Lower leg skin (tissue), 4 donors: Measurements from ENCODE around the gene IFFO2. TPM values are rescaled to one million over a fixed set of nuclear protein-coding genes. Genes with fewer than 3 reads are reported as not detected.

ENCODE experiments used
- DNase-seq, 2 donors: peaks; one replicate each; pipeline ENCODE4 v3.0.0-alpha.2; 2019; ENCODE audit warnings: low spot score in 2 of 2
- H3K4me3 ChIP-seq: fragments of 200-600 bp; sonication (generic); 2 replicates; pipeline ENCODE4 v1.5.1; 2017; ENCODE audit warnings: mild to moderate bottlenecking, low read depth; ENCODE audit not compliant: poor library complexity, severe bottlenecking
- CTCF ChIP-seq, 3 donors: fragments of 450-650 bp; IDR thresholded peaks; one replicate each; pipeline ENCODE4 v1.5.1; 2016; ENCODE audit warnings: antibody characterized with exemption in 3 of 3, mild to moderate bottlenecking in 3 of 3, moderate library complexity in 2 of 3
- POLR2A ChIP-seq, 2 donors: fragments of 450-650 bp; IDR thresholded peaks; one replicate each; pipeline ENCODE4 v1.6.1; 2016 to 2017; ENCODE audit warnings: antibody characterized with exemption in 2 of 2, mild to moderate bottlenecking in 1 of 2, moderate library complexity in 1 of 2
- WGBS, 2 donors: methylation state at CpG; one replicate each; pipeline ENCODE4 v1.1.5; 2018; 5-methylcytosine and 5-hydroxymethylcytosine counted together
- intact Hi-C: fragments of 100-400 bp; cut with DNase I; formaldehyde crosslinking; loops from one replicate; pipeline ENCODE4 v1.15.0; 2023; ENCODE audit warnings: low total_unique reads
- total RNA-seq, 4 donors: library from RNA; depleted of rRNA; stranded (reverse); fragments of >200 nt; gene quantifications; one replicate each; pipeline ENCODE4 v1.1.0, GENCODE V29; 2016

IFFO2 gene
- total RNA-seq, 4 donors from 2014 or later: 317 to 562 (median 451) TPM

GRCh38 chr1:18937539-18937938 is 18.9 kb downstream of the IFFO2 start:
- no peak for DNase-seq
- WGBS, 2 donors: 78 to 80% methylated on average over 6 to 8 of the region's 8 CpGs

GRCh38 chr1:18936814-18937481 is 19.5 kb downstream of the IFFO2 start:
- WGBS, 2 donors: 59 to 71% methylated on average over 11 of the region's 11 CpGs
- intact Hi-C loops: no loop called here
- DNase-seq: no peak
- TF ChIP-seq CTCF (IDR thresholded peaks at IDR 0.05) (no peak), POLR2A (IDR thresholded peaks at IDR 0.05) (no peak)
- H3K4me3 ChIP-seq: no peak overlapping the region

More at GRCh38 chr1:18937539-18937938, 18.9 kb downstream of the IFFO2 start:
- intact Hi-C loops: no loop called here
- TF ChIP-seq POLR2A (IDR thresholded peaks at IDR 0.05) (no peak), CTCF (IDR thresholded peaks at IDR 0.05) (no peak)
- H3K4me3 ChIP-seq: no peak overlapping the region

- WGBS, 2 donors: 47 to 64% methylated on average over 3 of the region's 3 CpGs
- TF ChIP-seq POLR2A (IDR thresholded peaks at IDR 0.05): no peak
- intact Hi-C loops: no loop called here
- H3K4me3 ChIP-seq: no peak overlapping the region
- DNase-seq: no peak
Observed at GRCh38 chr1:18936471-18936813, 20.0 kb downstream of the IFFO2 start.

- 70 to 79% methylated on average over 14 of the region's 14 CpGs for WGBS, 2 donors
- intact Hi-C loops: no loop called here
- TF ChIP-seq POLR2A (IDR thresholded peaks at IDR 0.05) (no peak), CTCF (IDR thresholded peaks at IDR 0.05) (no peak)
- DNase-seq: no peak
- no peak overlapping the region for H3K4me3 ChIP-seq
Observed at GRCh38 chr1:18934205-18935000, 22.1 kb downstream of the IFFO2 start.

- WGBS, 2 donors: 46 to 60% methylated on average over 7 of the region's 7 CpGs
- DNase-seq: no peak
- intact Hi-C loops: no loop called here
- no peak overlapping the region for H3K4me3 ChIP-seq
- TF ChIP-seq POLR2A (IDR thresholded peaks at IDR 0.05): no peak
- TF ChIP-seq CTCF (IDR thresholded peaks at IDR 0.05): no peak
Observed at GRCh38 chr1:18932879-18933278, 23.6 kb downstream of the IFFO2 start.

GRCh38 chr1:18932387-18932786 is 24.1 kb downstream of the IFFO2 start:
- 26 to 56% methylated on average over 5 of the region's 5 CpGs for WGBS, 2 donors
- H3K4me3 ChIP-seq: no peak overlapping the region
- DNase-seq: no peak
- TF ChIP-seq CTCF (IDR thresholded peaks at IDR 0.05) (no peak), POLR2A (IDR thresholded peaks at IDR 0.05) (no peak)
- intact Hi-C loops: no loop called here
